ENCODE results near the gene HSD11B1L.

Gene HSD11B1L

GRCh38 chr19:5667751-5668271 is 13.0 kb upstream of the HSD11B1L start:
- DNase-seq, result no peak

DNA sequence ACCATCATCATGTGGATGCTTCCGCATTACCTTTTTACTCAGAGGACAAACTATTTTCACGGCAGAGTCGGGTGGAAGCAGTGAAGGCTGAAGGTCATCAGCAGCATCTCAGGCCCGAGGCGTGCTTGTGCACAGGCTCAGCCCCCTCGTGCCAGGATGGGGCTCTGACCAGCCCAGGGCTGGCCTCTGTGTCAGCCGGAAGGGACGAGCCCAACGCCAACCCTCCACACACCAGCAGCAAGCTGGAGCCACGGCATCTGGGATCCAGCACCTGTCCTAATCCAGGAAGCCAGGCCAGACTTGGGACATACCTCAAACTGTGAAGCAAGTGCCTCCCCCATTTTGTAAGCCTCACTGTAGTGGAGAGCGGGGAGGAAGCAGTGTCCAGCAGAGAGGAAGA is 11.6 kb upstream of the HSD11B1L start:
- DNase-seq, result no peak

DNA sequence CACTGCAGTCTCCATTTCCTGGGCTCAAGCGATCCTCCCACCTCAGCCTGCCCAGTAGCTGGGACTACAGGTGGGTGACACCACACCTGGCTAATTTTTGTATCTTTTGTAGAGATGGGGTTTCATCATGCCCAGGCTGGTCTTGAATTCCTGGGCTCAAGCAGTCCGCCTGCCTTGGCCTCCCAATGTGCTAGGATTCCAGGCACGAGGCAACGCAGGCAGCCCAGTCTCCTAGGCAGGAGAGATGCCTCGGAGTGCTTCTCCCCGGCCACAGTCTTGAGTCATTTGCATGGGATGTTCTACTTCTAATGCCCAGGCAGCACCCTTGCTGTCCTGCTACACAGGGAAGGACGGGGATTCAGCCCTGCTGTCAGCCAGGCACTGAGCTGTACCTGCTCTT is 9.2 kb upstream of the HSD11B1L start:
- no peak for DNase-seq

- no peak for DNase-seq
Observed at GRCh38 chr19:5672708-5673459, 7.9 kb upstream of the HSD11B1L start.

DNA sequence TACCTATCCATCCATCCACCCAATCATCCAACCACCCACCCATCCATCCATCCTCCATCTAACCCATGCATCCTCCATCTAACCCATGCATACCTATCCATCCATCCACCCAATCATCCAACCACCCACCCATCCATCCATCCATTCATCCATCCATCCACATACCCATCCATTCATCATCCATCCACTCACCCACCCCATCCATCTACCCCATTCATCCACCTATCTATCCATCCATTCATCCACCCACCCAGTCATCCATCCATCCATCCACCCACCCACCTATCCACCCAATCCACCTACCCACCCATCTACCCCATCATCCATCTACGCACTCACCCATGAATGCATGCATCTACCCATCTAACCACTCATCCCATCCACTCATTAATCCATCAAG is 7.1 kb upstream of the HSD11B1L start:
- DNase-seq, result no peak

GRCh38 chr19:5674714-5675113 is 6.1 kb upstream of the HSD11B1L start:
- DNase-seq, result no peak

DNA sequence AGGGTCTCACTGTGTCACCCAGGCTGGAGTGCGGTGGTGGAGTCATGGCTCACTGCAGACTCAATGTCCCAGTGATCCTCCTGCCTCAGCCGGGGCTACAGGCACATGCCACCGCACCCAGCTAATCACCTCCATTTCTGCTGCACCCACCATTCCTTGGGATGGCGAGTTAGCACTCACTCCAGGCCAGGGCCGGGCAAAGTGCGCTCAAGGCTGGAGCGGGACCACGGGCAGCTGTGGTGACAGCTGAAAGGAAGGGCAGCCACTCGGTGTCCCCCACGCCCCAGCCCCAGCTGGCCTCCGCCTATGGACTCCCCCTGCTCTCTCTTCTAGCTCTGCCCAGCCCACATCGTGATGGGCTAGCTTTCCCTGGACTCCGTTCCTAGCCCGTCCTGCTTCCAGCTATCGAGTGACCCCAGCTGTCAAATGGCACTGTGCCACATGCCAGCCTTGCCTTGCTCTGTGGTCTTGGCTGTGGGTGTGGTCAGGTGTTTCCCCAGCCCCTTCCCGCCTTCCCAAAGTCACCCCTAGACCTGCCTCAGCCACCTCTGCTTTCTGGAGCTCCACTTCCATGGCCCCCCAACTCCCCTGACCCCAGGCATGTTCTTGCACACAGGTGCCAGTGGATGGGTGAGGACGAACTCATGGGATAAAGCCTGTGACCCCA is 4.6 kb upstream of the HSD11B1L start:
- DNase-seq, result no peak

- no peak for DNase-seq
Observed at GRCh38 chr19:5676772-5677105, 4.1 kb upstream of the HSD11B1L start.

GRCh38 chr19:5677136-5677535 is 3.7 kb upstream of the HSD11B1L start:
- DNase-seq, result no peak

DNA sequence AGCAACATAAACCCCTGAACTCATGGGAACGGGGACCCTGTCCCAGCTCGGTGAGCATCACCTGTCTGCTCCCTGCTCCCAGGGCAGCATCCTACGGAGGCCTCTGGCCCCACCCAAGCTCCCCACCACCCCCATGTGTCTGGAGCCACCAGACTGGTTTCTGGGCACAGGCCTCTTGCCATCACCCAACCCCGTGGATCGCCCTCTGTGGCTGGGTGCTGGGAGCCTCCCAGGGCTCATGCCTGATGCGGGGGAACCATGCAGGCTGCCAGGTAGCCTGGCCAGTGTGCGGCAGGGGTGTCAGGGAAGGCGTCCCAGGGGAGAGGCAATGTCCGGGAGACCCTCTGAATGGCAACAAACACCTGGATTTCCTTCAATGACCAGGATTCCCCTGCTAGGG is 3.2 kb upstream of the HSD11B1L start:
- DNase-seq, result no peak

GRCh38 chr19:5678071-5678718 is 2.6 kb upstream of the HSD11B1L start:
- no peak for DNase-seq

DNA sequence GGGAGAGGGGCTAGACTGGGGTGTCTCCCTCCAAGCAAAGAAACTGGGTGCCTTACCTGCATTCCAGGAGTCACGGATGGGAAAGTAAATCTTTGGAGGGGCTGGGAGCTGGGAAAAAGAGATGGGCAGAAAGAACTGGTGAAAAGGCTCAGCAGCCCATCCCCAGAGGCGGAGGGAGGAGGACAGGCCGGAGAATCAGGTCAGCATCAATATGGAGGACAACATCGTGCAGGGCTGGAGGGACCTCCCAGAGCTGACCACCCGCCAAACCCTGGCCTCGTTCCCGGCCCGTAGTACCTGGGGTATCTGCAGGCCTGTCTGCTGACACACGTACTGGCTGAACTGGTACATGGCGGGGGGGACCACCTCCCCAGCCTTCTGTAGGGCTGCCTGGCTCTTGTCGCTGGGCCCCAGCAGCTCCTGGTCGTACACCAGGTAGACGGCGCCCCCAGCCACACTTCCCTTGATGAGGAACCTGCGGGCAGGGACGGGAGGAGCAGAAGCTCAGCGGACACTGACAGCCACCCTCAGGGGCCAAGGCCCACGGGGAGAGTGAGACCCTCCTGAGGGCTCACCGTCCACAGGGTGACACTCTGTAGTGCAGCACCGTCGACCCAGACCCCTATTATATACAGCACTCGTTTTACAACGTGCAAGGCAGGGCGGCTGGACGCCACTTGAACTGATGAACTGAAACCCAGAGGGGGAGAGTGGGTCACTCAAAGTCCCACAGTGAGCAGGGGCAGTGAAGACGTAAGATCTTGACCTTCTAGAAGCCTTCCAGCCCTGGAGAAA is 1.3 kb upstream of the HSD11B1L start:
- no peak for DNase-seq

DNA sequence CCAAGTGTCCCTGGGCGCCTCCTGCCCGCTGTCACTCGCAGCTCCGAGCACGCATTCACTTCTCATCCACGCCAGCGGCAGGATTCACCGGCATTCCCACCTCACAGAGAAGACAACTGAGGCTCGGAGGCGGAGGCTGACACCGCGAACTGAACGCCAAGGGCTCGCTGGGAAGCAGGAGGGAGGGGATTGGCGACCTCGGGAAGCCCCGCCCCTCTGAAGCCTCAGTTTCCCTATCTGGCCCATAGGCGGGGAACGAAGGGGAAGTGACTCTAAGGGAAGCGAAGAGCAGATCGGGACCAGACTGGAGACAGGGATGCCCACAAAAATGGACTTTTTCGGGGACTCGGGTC is 767 bp upstream of the HSD11B1L start:
- DNase-seq, result no peak

GRCh38 chr19:5681391-5682106 is 722 bp downstream of the HSD11B1L start:
- DNase-seq, result no peak

- no peak for DNase-seq
Observed at GRCh38 chr19:5682107-5682482, 1.3 kb downstream of the HSD11B1L start.

GRCh38 chr19:5683177-5683886 is 2.5 kb downstream of the HSD11B1L start:
- no peak for DNase-seq

GRCh38 chr19:5684694-5685430 is 4.0 kb downstream of the HSD11B1L start:
- no peak for DNase-seq

DNA sequence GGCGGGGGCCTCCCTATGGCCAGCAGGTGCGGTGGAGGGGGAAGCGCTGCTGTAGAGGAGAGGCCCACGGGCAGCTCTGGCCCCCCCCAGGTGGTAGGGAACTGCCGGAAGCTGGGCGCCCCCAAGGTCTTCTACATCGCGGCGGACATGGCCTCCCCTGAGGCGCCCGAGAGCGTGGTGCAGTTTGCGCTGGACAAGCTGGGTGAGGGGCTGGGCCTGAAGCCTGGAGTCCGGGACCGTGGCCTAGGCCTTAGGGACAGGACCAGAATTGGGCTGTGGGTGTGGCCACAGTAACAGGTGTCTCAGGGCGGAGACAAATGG is 5.5 kb downstream of the HSD11B1L start:
- DNase-seq, result no peak

GRCh38 chr19:5686647-5687359 is 6.0 kb downstream of the HSD11B1L start:
- DNase-seq, result peak; percentile 86 to 94 (median 90)

- DNase-seq, result no peak
Observed at GRCh38 chr19:5687360-5688198, 6.8 kb downstream of the HSD11B1L start.

Measured in T-helper 1 cell (primary cell).